Measurements from ENCODE around the gene STXBP5.

GRCh38 chr6:147298461-147298860 is 94.2 kb downstream of the STXBP5 start:
- no peak for TF ChIP-seq POLR2A (IDR thresholded peaks at IDR 0.05)
- TF ChIP-seq CTCF (IDR thresholded peaks at IDR 0.05), result no peak
- no peak for TF ChIP-seq EP300 (IDR thresholded peaks at IDR 0.05)

Measured in ovary (tissue), 3 donors.